Right cardiac atrium (tissue), 5 donors: ENCODE data around the gene PHACTR2. TPM values are rescaled to one million over a fixed set of nuclear protein-coding genes. Genes with fewer than 3 reads are reported as not detected.
A peak's percentile ranks its signal among the peaks of the same experiment; 100 is the strongest.
"Not testable (repeated sequence)": the region's sequence is repeated elsewhere in the genome, so short reads cannot be mapped to it uniquely, and the experiment has no call there.

ENCODE experiments used
- ATAC-seq, 2 donors: fragments of 200-7000 bp; cut with Tn5 transposase; one replicate each; pipeline versions ENCODE4 v1.8.0 to v1.9.1; 2020; ENCODE audit warnings: moderate library complexity in 2 of 2, mild to moderate bottlenecking in 1 of 2
- DNase-seq, 3 donors: peaks; one replicate each; pipeline ENCODE4 v3.0.0-alpha.2; 2020
- H3K27ac ChIP-seq: one replicate; pipeline ENCODE4 v1.5.1; 2013; ENCODE audit warnings: mild to moderate bottlenecking, low read length, control low read depth, moderate library complexity
- H3K27me3 ChIP-seq: one replicate; pipeline ENCODE4 v1.6.1; 2013; ENCODE audit not compliant: control insufficient read depth, insufficient read depth
- H3K4me1 ChIP-seq: one replicate; pipeline ENCODE4 v1.6.1; 2013; ENCODE audit warnings: low read length; ENCODE audit not compliant: control insufficient read depth, insufficient read depth
- H3K4me3 ChIP-seq: one replicate; pipeline ENCODE4 v1.5.1; 2013; ENCODE audit warnings: low read length, control low read depth
- H3K9me3 ChIP-seq: one replicate; pipeline ENCODE4 v1.6.1; 2013; ENCODE audit warnings: low read length; ENCODE audit not compliant: control insufficient read depth
- WGBS: extraction: QIAGEN DNeasy Blood & Tissue Kit; methylation state at CpG from one replicate; pipeline ENCODE4 v1.1.7; 2013; 5-methylcytosine and 5-hydroxymethylcytosine counted together
- intact Hi-C, 4 donors: fragments of 100-400 bp; cut with DNase I; formaldehyde crosslinking; loops; one replicate each; pipeline versions ENCODE4 v1.11.0 to v1.14.0; 2022 to 2023
- polyA plus RNA-seq: library from polyadenylated mRNA; stranded (reverse); fragments of 200-250 nt; gene quantifications from one replicate; pipeline ENCODE4 v1.2.3, GENCODE V29; 2013
- total RNA-seq, 4 donors: library from RNA; stranded (reverse); fragmentation: NEBNext Ultra II Directional; extraction: Animal tissue kit (Norgen Biotek cat#: 25700); gene quantifications; one replicate each; pipeline ENCODE4 v1.2.1, GENCODE V29; 2021
- donor health status: healthy with polysubstance abuse.
- donor health status: DM: no; HTN: yes; CAD: no.
- donor health status: DM: no; HTN: no; CAD: no.
- donor health status: DM: no; HTN: yes; CAD: no; lungs with severe emphysema.
- donor health status: DM: yes; HTN: yes; CAD: no.

The PHACTR2 gene
- total and polyA plus RNA-seq, 5 donors = 10.7 to 75.7 (median 49.7) TPM

DNA sequence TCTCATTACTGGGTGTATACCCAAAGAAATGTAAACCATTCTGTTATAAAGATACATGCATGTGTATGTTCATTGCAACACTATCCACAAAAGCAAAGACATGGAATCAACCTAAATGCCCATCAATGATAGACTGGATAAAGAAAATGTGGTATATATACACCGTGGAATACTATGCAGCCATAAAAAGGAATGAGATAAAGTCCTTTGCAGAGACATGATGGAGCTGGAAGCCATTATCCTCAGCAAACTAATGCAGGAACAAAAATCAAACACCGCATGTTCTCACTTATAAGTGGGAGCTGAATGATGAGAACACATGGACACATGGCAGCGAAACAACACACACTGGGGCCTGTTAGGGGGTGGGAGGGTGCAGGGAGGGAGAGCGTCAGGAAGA, 26.4 kb upstream of the PHACTR2 start:
- 98% methylated on average over 4 of the region's 4 CpGs for WGBS
- H3K4me3 ChIP-seq, ATAC-seq, DNase-seq, H3K27me3 ChIP-seq, intact Hi-C loops, H3K27ac ChIP-seq, H3K9me3 ChIP-seq, H3K4me1 ChIP-seq: not testable (repeated sequence)

DNA sequence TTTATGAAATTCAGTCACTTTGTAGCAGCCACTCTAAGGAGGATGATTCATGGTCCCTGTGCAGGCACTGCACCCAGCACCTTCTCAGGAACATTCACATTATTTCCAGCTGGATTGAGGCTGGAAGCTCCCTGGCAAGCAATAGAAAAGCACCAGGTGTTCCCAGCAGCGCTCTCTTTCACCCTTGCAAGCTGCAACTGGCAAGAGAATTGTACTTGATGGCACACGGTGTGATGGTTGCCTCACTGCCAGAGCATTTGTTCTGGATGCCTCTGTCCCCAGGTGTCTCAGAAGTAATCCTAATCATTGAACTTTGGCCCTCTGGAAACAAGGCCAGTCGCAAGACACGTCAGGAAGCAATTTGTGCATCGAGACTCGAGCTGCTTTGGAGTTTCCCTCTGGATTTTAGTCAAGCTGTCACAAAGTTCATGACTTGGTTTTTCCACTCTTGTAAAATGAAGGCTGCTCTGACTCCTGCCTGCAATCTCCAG, 24.9 kb upstream of the PHACTR2 start:
- Histone ChIP-seq H3K4me1 (no peaks in the 10 kb centered on the region), H3K9me3 (no peaks in the 10 kb centered on the region), H3K4me3 (no peak overlapping the region), H3K27me3 (no peaks in the 10 kb centered on the region), H3K27ac (no peak overlapping the region)
- ATAC-seq (no peak), DNase-seq (no peak)
- intact Hi-C loops = no loop called here
- WGBS = 49% methylated on average over 6 of the region's 6 CpGs

DNA sequence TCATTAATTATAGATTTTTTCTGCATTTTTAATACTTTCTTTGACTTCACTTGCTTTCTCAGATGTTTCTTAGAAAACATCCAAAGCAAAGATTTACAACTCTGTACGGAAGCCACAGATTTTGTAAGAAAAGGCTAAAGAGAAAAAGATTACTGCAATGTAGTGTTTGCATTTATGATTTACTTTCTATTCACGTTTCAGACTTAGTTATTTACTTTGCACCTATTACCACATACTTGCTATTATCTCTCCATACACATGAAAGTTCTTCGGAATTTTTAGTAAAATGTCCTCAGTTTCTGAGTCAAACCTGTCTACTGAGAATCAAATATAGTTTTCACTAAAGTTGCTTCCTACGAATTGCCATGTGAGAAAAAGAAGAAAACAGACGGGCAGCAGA, 22.2 kb upstream of the PHACTR2 start:
- DNase-seq = no peak
- 89% methylated on average over 5 of the region's 5 CpGs for WGBS
- Histone ChIP-seq H3K27me3 (no peaks in the 10 kb centered on the region), H3K9me3 (no peaks in the 10 kb centered on the region), H3K4me3 (no peak overlapping the region), H3K4me1 (no peaks in the 10 kb centered on the region), H3K27ac (no peak overlapping the region)
- ATAC-seq = no peak
- intact Hi-C loops = no loop called here

DNA sequence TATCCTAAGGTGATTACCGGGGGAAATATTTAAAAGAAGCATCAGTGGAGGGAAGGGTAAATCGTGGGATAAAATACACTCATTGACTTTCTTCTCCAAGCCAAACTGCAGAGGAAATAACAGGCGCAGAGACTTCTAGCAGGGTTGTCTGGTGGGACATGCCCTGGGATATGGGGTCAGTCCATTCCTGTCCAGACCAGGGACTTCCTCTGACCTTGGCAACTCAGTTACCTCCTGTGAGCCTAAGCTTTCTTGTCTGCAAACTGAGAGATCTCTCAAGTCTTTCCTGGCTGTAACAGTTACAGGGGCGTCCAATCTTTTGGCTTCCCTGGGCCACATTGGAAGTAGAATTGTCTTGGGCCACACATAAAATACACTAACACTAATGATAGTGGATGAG, 21.7 kb upstream of the PHACTR2 start:
- no peak overlapping the region for H3K4me3 ChIP-seq
- WGBS = 70% methylated on average over 4 of the region's 4 CpGs
- DNase-seq = no peak
- intact Hi-C loops = no loop called here
- no peaks in the 10 kb centered on the region for H3K27me3 ChIP-seq
- no peaks in the 10 kb centered on the region for H3K4me1 ChIP-seq
- no peaks in the 10 kb centered on the region for H3K9me3 ChIP-seq
- H3K27ac ChIP-seq = no peak overlapping the region
- ATAC-seq = no peak

DNA sequence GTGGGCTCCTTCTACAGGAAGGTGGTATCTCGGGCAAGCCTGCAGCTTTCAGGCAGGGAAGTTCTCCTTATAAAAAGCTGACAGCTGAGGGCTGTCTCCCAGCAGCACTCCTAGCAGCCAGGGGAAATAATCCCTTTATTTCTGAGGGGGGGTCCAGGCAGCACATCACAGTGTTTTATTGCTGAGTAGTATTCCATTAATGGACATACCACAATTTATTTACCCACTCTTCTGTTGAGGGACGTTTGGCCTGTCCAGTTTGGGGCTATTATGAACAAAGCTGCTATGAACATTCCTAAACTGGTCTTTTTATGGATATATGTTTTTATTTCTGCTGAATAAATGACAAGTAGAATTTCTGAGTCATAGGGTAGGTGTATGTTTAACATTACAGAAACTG, 20.0 kb upstream of the PHACTR2 start:
- Histone ChIP-seq H3K4me3 (no peak overlapping the region), H3K9me3 (no peaks in the 10 kb centered on the region), H3K27ac (no peak overlapping the region), H3K27me3 (no peaks in the 10 kb centered on the region), H3K4me1 (no peaks in the 10 kb centered on the region)
- intact Hi-C loops = no loop called here
- WGBS = 87% methylated on average over 2 of the region's 2 CpGs
- no peak for DNase-seq
- ATAC-seq = no peak

DNA sequence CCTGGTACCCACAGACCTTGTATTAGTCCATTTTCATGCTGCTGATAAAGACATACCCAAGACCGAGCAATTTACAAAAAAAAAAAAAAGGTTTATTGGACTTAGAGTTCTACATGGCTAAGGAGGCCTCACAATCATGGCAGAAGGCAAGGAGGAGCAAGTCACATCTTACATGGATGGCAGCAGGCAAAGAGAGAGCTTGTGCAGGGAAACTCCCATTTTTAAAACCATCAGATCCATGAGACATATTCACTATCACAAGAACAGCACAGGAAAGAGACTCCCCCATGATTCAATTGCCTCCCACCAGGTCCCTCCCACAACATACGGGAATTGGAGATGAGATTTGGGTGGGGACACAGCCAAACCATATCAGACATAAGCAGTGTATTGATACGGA, 17.6 kb upstream of the PHACTR2 start:
- H3K9me3 ChIP-seq, H3K27me3 ChIP-seq, H3K4me3 ChIP-seq, ATAC-seq, DNase-seq, H3K4me1 ChIP-seq, H3K27ac ChIP-seq, intact Hi-C loops: not testable (repeated sequence)
- WGBS = 94% methylated on average over 3 of the region's 3 CpGs

DNA sequence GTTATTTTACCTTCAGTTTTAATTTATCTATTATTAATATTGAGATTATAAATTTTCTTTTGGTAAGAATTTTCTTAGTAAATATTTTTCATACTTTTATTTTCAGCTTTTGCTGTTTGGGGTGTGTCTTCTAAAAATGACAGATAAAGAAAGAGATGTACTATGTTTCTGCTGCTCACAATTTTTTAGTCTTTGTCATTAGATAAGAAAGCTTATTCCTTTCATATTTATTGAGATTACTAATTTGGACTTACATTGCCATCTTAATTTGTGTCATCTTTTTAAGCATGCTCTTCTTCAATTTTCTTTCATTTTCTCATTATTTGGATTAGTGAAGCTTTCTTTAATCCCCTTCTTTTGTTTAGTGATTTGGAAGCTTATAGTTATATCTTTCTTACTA, 13.6 kb upstream of the PHACTR2 start:
- DNase-seq = no peak
- no peaks in the 10 kb centered on the region for H3K4me1 ChIP-seq
- no peaks in the 10 kb centered on the region for H3K27me3 ChIP-seq
- intact Hi-C loops = no loop called here
- H3K9me3 ChIP-seq = no peaks in the 10 kb centered on the region
- H3K27ac ChIP-seq = no peak overlapping the region
- no peak for ATAC-seq
- no peak overlapping the region for H3K4me3 ChIP-seq

DNA sequence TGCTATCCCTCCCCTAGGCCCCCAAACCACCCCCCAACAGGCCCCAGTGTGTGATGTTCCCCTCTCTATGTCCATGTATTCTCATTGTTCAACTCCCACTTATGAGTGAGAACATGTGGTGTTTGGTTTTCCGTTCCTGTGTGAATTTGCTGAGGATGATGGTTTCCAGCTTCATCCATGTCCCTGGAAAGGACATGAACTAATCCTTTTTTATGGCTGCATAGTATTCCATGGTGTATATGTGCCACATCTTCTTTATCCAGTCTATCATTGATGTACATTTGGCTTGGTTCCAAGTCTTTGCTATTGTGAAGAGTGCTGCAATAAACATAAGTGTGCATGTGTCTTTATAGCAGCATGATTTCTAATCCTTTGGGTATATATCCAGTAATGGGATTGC, 11.8 kb upstream of the PHACTR2 start:
- DNase-seq, H3K4me3 ChIP-seq, H3K27ac ChIP-seq, H3K27me3 ChIP-seq, H3K9me3 ChIP-seq, ATAC-seq, intact Hi-C loops, H3K4me1 ChIP-seq: not testable (repeated sequence)
- WGBS = 98% methylated on average over 1 of the region's 1 CpG

DNA sequence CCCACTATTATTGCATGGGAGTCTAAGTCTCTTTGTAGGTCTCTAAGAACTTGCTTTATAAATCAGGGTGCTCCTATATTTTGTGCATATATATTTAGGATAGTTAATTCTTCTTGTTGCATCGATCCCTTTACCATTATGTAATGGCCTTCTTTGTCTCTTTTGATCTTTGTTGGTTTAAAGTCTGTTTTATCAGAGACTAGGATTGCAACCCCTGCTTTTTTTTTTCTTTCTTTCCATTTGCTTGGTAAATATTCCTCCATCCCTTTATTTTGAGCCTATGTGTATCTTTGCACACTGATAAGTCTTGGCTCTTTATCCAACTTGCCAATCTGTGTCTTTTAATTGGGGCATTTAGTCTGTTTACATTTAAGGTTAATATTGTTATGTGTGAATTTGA, 8.3 kb upstream of the PHACTR2 start:
- ATAC-seq, intact Hi-C loops, H3K4me3 ChIP-seq, H3K9me3 ChIP-seq, H3K27me3 ChIP-seq, DNase-seq, H3K27ac ChIP-seq, H3K4me1 ChIP-seq: not testable (repeated sequence)
- 96% methylated on average over 1 of the region's 1 CpG for WGBS

DNA sequence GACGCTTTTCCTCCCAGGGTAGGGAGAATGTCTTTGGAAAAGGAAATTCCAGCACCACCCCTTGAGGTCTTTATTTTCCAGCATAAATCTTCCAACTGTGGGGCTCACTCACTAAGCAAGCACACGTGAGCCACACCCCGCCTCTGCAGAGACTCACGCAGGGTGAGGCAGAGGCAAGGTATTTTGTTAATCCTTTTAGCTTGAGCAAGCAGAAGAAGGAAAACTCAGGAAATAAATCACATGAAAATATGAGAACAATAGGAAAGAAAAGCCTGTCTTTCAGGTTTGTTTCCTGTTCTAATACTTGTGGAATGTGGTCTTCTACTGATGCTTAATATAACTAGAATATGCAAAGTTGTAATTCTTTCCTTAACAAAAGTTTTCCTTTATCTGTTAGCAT, 4.1 kb upstream of the PHACTR2 start:
- DNase-seq = no peak
- H3K4me3 ChIP-seq = no peak overlapping the region
- peaks cover 4% of the 10 kb centered on the region for H3K4me1 ChIP-seq
- H3K27me3 ChIP-seq = no peaks in the 10 kb centered on the region
- 57% methylated on average over 4 of the region's 4 CpGs for WGBS
- intact Hi-C loops = loop anchor here in 2 of 4 donors (10.0 kb wide), 3 partner anchors 69 to 171 kb away; partner anchors contain the start of gene LTV1 (in 1 of the 2)
- no peak overlapping the region for H3K27ac ChIP-seq
- ATAC-seq = peak in 1 of 2 donors; percentile 58
- H3K9me3 ChIP-seq = no peaks in the 10 kb centered on the region

DNA sequence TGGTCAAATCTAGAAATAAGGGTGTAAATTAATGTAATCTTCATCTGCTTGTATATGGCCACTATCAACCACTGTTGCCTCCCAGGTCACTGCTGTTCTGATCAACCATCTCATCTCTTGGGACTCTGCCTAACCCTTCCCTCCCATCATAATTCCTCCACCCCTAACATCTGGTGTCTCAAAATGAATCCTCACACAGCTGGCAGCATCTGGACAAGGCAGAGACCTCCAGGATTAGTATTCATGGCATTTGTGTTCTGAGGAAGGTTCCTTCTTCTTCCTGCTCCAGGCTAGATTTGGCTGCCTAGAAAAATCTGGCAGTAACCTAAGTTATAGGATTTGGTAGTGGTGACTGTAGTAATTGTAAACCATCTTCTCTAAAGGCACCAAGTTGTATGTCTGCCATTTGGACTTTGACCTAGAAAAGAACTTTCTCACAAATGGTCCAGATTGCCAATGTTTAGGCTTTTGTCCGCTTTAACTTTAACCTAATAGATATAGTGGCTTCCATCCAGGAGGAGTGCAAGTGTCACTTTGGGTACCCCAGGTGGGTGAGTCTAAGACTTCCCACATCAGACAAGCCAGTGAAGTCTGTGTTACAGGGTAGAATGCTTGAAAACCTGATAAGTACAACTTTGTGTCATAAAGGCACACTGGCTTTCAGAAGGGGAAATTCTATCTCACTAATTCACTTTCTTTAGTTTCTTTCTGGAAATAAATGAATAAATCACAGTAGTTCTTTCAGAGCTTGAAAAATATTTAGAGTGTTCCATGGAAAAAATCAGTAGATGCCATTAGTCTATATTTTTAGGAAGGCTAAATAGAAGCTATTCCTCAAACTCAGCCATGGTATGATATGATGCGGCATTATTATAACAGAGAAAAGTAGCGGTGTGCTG, 3.0 kb upstream of the PHACTR2 start:
- intact Hi-C loops = loop anchor here in 2 of 4 donors (5.0 to 10.0 kb wide), 4 partner anchors 70 to 170 kb away; partner anchors contain the start of gene LTV1 (in 2 of the 2)
- Histone ChIP-seq H3K4me1 (peaks cover 4% of the 10 kb centered on the region), H3K9me3 (no peaks in the 10 kb centered on the region), H3K27me3 (no peaks in the 10 kb centered on the region), H3K4me3 (no peak overlapping the region), H3K27ac (peak overlapping the region; percentile 68)
- no peak for DNase-seq
- 81% methylated on average over 3 of the region's 3 CpGs for WGBS
- no peak for ATAC-seq
